Activated CD4-positive, alpha-beta memory T cell treated with anti-CD3 and anti-CD28 coated beads for 36 hours (primary cell): Measurements from ENCODE around the gene TUT4. TPM values are rescaled to one million over a fixed set of nuclear protein-coding genes. Genes with fewer than 3 reads are reported as not detected.

ENCODE experiments used
- CTCF ChIA-PET: fragments of 350-600 bp; sonication (Branson Sonifier 250); formaldehyde crosslinking; loops from one replicate; lab custom pipeline; 2021; ENCODE audit warnings: antibody characterized with exemption, inconsistent platforms; lab: Charles Lee
- POLR2A ChIA-PET: fragments of 350-600 bp; sonication (Branson Sonifier 250); formaldehyde crosslinking; loops from one replicate; lab custom pipeline; 2021; ENCODE audit warnings: antibody characterized with exemption; lab: Charles Lee
- DNase-seq: peaks from one replicate; pipeline ENCODE4 v3.0.0-alpha.2; 2020
- H3K27ac Mint-ChIP-seq: one replicate; pipeline ENCODE4 v1.8.0; 2021; ENCODE audit warnings: mixed read lengths
- H3K27me3 Mint-ChIP-seq: one replicate; pipeline ENCODE4 v1.8.0; 2021; ENCODE audit warnings: mixed read lengths
- H3K36me3 Mint-ChIP-seq: one replicate; pipeline ENCODE4 v1.8.0; 2021; ENCODE audit warnings: mixed read lengths
- H3K4me1 Mint-ChIP-seq: one replicate; pipeline ENCODE4 v1.8.0; 2021; ENCODE audit warnings: low read depth, mixed read lengths
- H3K4me3 Mint-ChIP-seq: one replicate; pipeline ENCODE4 v1.8.0; 2021; ENCODE audit warnings: mild to moderate bottlenecking, mixed read lengths
- H3K9me3 Mint-ChIP-seq: one replicate; pipeline ENCODE4 v1.8.0; 2021; ENCODE audit warnings: mixed read lengths
- intact Hi-C: fragments of 100-400 bp; cut with micrococcal nuclease; formaldehyde crosslinking; loops from one replicate; pipeline ENCODE4 v1.15.1; 2023
- total RNA-seq, 2 experiments: library from RNA; stranded (reverse); gene quantifications; one replicate each; pipeline ENCODE4 v1.2.3, GENCODE V29; 2021

Gene TUT4
- total RNA-seq, 2 experiments from 2014 or later = 54.6 to 62.1 TPM

GRCh38 chr1:52530563-52531144, 22.2 kb downstream of the TUT4 start:
- Mint-ChIP-seq H3K27ac (no peak overlapping the region), H3K27me3 (no peaks in the 10 kb centered on the region)
- POLR2A ChIA-PET = no interaction called here

GRCh38 chr1:52523376-52523775, 29.5 kb downstream of the TUT4 start:
- H3K9me3 Mint-ChIP-seq = no peaks in the 10 kb centered on the region
- H3K4me3 Mint-ChIP-seq = no peak overlapping the region
- peak; percentile 51 for DNase-seq
- H3K27me3 Mint-ChIP-seq = no peaks in the 10 kb centered on the region
- no peak overlapping the region for H3K27ac Mint-ChIP-seq
- H3K36me3 Mint-ChIP-seq = peaks cover 20% of the 10 kb centered on the region
- intact Hi-C loops = loop anchor here (5.0 kb wide), 1 partner anchor 101 kb away; no protein-coding TSS in a partner anchor
- ChIA-PET POLR2A (interaction anchor here (0.5 kb wide), 1 partner anchor 95 kb away, joined by 3 read pairs; no protein-coding TSS in a partner anchor), CTCF (no interaction called here)
- H3K4me1 Mint-ChIP-seq = peaks cover 38% of the 10 kb centered on the region

More at GRCh38 chr1:52530563-52531144, 22.2 kb downstream of the TUT4 start:
- H3K4me1 Mint-ChIP-seq = peaks cover 33% of the 10 kb centered on the region
- H3K36me3 Mint-ChIP-seq = peaks cover 16% of the 10 kb centered on the region
- DNase-seq = no peak
- intact Hi-C loops = no loop called here
- peaks cover 7% of the 10 kb centered on the region for H3K9me3 Mint-ChIP-seq
- no peak overlapping the region for H3K4me3 Mint-ChIP-seq
- CTCF ChIA-PET = no interaction called here

- ChIA-PET CTCF (interaction anchor here (0.9 kb wide), 1 partner anchor 167 kb away, joined by 3 read pairs; no protein-coding TSS in a partner anchor), POLR2A (interaction anchor here (0.6 to 1.0 kb wide), 3 partner anchors 33 to 49 kb away, joined by 3 to 4 read pairs (median 4); no protein-coding TSS in a partner anchor)
- Mint-ChIP-seq H3K9me3 (no peaks in the 10 kb centered on the region), H3K4me1 (peaks cover 49% of the 10 kb centered on the region), H3K27ac (peak overlapping the region; percentile 71), H3K36me3 (peaks cover 16% of the 10 kb centered on the region), H3K27me3 (no peaks in the 10 kb centered on the region), H3K4me3 (no peak overlapping the region)
- intact Hi-C loops = loop anchor here (1.0 to 5.0 kb wide), 3 partner anchors 8 to 98 kb away; no protein-coding TSS in a partner anchor
- peak; percentile 14 for DNase-seq
These were observed 32.7 kb downstream of the TUT4 start for GRCh38 chr1:52520148-52520547.

- no peak overlapping the region for H3K27ac Mint-ChIP-seq
- no peaks in the 10 kb centered on the region for H3K27me3 Mint-ChIP-seq
- H3K4me3 Mint-ChIP-seq = no peak overlapping the region
- CTCF ChIA-PET = no interaction called here
- no peak for DNase-seq
- H3K4me1 Mint-ChIP-seq = peaks cover 43% of the 10 kb centered on the region
- no peaks in the 10 kb centered on the region for H3K9me3 Mint-ChIP-seq
- intact Hi-C loops = no loop called here
- H3K36me3 Mint-ChIP-seq = peaks cover 11% of the 10 kb centered on the region
- POLR2A ChIA-PET = no interaction called here
These were observed 33.9 kb downstream of the TUT4 start for GRCh38 chr1:52518962-52519361.

GRCh38 chr1:52511851-52512615, 40.9 kb downstream of the TUT4 start:
- H3K27me3 Mint-ChIP-seq = no peaks in the 10 kb centered on the region
- intact Hi-C loops = loop anchor here (1.0 kb wide), 1 partner anchor 8 kb away; no protein-coding TSS in a partner anchor
- no peak overlapping the region for H3K27ac Mint-ChIP-seq
- H3K9me3 Mint-ChIP-seq = no peaks in the 10 kb centered on the region
- DNase-seq = no peak
- CTCF ChIA-PET = interaction anchor here (0.6 kb wide), 1 partner anchor 18 kb away, joined by 4 read pairs; no protein-coding TSS in a partner anchor
- H3K4me1 Mint-ChIP-seq = peaks cover 19% of the 10 kb centered on the region
- peaks cover 16% of the 10 kb centered on the region for H3K36me3 Mint-ChIP-seq
- POLR2A ChIA-PET = no interaction called here
- no peak overlapping the region for H3K4me3 Mint-ChIP-seq

- no peak for DNase-seq
- Mint-ChIP-seq H3K4me1 (peaks cover 15% of the 10 kb centered on the region), H3K36me3 (peaks cover 17% of the 10 kb centered on the region), H3K27me3 (no peaks in the 10 kb centered on the region), H3K4me3 (no peak overlapping the region), H3K27ac (no peak overlapping the region), H3K9me3 (no peaks in the 10 kb centered on the region)
- ChIA-PET CTCF (interaction anchor here (0.6 kb wide), 1 partner anchor 18 kb away, joined by 4 read pairs; no protein-coding TSS in a partner anchor), POLR2A (no interaction called here)
- intact Hi-C loops = no loop called here
These were observed 41.5 kb downstream of the TUT4 start for GRCh38 chr1:52511439-52511838.

GRCh38 chr1:52506920-52507546, 45.9 kb downstream of the TUT4 start:
- intact Hi-C loops = no loop called here
- Mint-ChIP-seq H3K9me3 (no peaks in the 10 kb centered on the region), H3K4me3 (no peak overlapping the region), H3K27ac (no peak overlapping the region), H3K27me3 (no peaks in the 10 kb centered on the region), H3K36me3 (peaks cover 14% of the 10 kb centered on the region), H3K4me1 (peaks cover 13% of the 10 kb centered on the region)
- no peak for DNase-seq
- POLR2A ChIA-PET = no interaction called here
- CTCF ChIA-PET = interaction anchor here (0.6 kb wide), 1 partner anchor 291 kb away, joined by 3 read pairs; no protein-coding TSS in a partner anchor

- H3K27me3 Mint-ChIP-seq = no peaks in the 10 kb centered on the region
- peaks cover 6% of the 10 kb centered on the region for H3K4me1 Mint-ChIP-seq
- ChIA-PET POLR2A (no interaction called here), CTCF (no interaction called here)
- no peaks in the 10 kb centered on the region for H3K9me3 Mint-ChIP-seq
- intact Hi-C loops = no loop called here
- no peak for DNase-seq
- H3K36me3 Mint-ChIP-seq = peaks cover 14% of the 10 kb centered on the region
- no peak overlapping the region for H3K27ac Mint-ChIP-seq
- H3K4me3 Mint-ChIP-seq = no peak overlapping the region
These were observed 46.5 kb downstream of the TUT4 start for GRCh38 chr1:52506349-52506748.

GRCh38 chr1:52504720-52505119, 48.2 kb downstream of the TUT4 start:
- intact Hi-C loops = no loop called here
- ChIA-PET POLR2A (no interaction called here), CTCF (no interaction called here)
- Mint-ChIP-seq H3K4me3 (no peak overlapping the region), H3K27me3 (no peaks in the 10 kb centered on the region), H3K36me3 (peaks cover 14% of the 10 kb centered on the region), H3K4me1 (peaks cover 4% of the 10 kb centered on the region), H3K27ac (no peak overlapping the region), H3K9me3 (no peaks in the 10 kb centered on the region)
- DNase-seq = no peak

- no peaks in the 10 kb centered on the region for H3K27me3 Mint-ChIP-seq
- ChIA-PET CTCF (no interaction called here), POLR2A (no interaction called here)
- DNase-seq = no peak
- H3K27ac Mint-ChIP-seq = no peak overlapping the region
- H3K36me3 Mint-ChIP-seq = peaks cover 14% of the 10 kb centered on the region
- intact Hi-C loops = no loop called here
- H3K9me3 Mint-ChIP-seq = no peaks in the 10 kb centered on the region
- H3K4me3 Mint-ChIP-seq = no peak overlapping the region
- no peaks in the 10 kb centered on the region for H3K4me1 Mint-ChIP-seq
These were observed 49.2 kb downstream of the TUT4 start for GRCh38 chr1:52503706-52504105.

- CTCF ChIA-PET = interaction anchor here (0.6 kb wide), 1 partner anchor 163 kb away, joined by 3 read pairs; no protein-coding TSS in a partner anchor
- POLR2A ChIA-PET = no interaction called here
- Mint-ChIP-seq H3K36me3 (peaks cover 12% of the 10 kb centered on the region), H3K27ac (no peak overlapping the region), H3K9me3 (no peaks in the 10 kb centered on the region), H3K27me3 (no peaks in the 10 kb centered on the region), H3K4me3 (no peak overlapping the region), H3K4me1 (no peaks in the 10 kb centered on the region)
- intact Hi-C loops = no loop called here
- DNase-seq = no peak
These were observed 50.1 kb downstream of the TUT4 start for GRCh38 chr1:52502789-52503188.

GRCh38 chr1:52487632-52488031, 65.3 kb downstream of the TUT4 start:
- ChIA-PET POLR2A (no interaction called here), CTCF (no interaction called here)
- Mint-ChIP-seq H3K4me3 (no peak overlapping the region), H3K27ac (no peak overlapping the region), H3K4me1 (no peaks in the 10 kb centered on the region), H3K27me3 (no peaks in the 10 kb centered on the region), H3K9me3 (no peaks in the 10 kb centered on the region), H3K36me3 (peaks cover 11% of the 10 kb centered on the region)
- DNase-seq = no peak
- intact Hi-C loops = no loop called here
